Osteocyte (in vitro differentiated cells): Measurements from ENCODE around the gene UBAP1L. TPM values are rescaled to one million over a fixed set of nuclear protein-coding genes. Genes with fewer than 3 reads are reported as not detected.

Experiments
- DNase-seq: peaks from one replicate; pipeline ENCODE4 v3.0.0; 2021; ENCODE audit warnings: mixed read lengths; ENCODE audit not compliant: unreplicated experiment; ENCODE audit errors: extremely low spot score
- H3K27ac Mint-ChIP-seq: one replicate; pipeline ENCODE4 v1.8.0; 2021; ENCODE audit warnings: mild to moderate bottlenecking, mixed read lengths; ENCODE audit not compliant: unreplicated experiment
- H3K27me3 Mint-ChIP-seq: one replicate; pipeline ENCODE4 v1.8.0; 2021; ENCODE audit warnings: mixed read lengths; ENCODE audit not compliant: unreplicated experiment
- H3K36me3 Mint-ChIP-seq: one replicate; pipeline ENCODE4 v1.8.0; 2021; ENCODE audit warnings: mixed read lengths; ENCODE audit not compliant: unreplicated experiment
- H3K4me1 Mint-ChIP-seq: one replicate; pipeline ENCODE4 v1.8.0; 2021; ENCODE audit warnings: mixed read lengths; ENCODE audit not compliant: unreplicated experiment
- H3K4me3 Mint-ChIP-seq: one replicate; pipeline ENCODE4 v1.8.0; 2021; ENCODE audit warnings: mild to moderate bottlenecking, moderate library complexity, mixed read lengths; ENCODE audit not compliant: unreplicated experiment
- H3K9me3 Mint-ChIP-seq: one replicate; pipeline ENCODE4 v1.8.0; 2021; ENCODE audit warnings: mixed read lengths; ENCODE audit not compliant: unreplicated experiment
- total RNA-seq: library from RNA; stranded (reverse); gene quantifications from 2 replicates; pipeline ENCODE4 v1.2.1, GENCODE V29; 2021
- TF ChIP-seq, protein P1 (sequence below): fragments of 200-600 bp; sonication (generic); IDR thresholded peaks from 2 replicates; pipeline ENCODE4 v1.5.0; 2021; ENCODE audit warnings: antibody characterized with exemption, mild to moderate bottlenecking, moderate library complexity

UBAP1L gene
- total RNA-seq, 1 donor from 2014 or later: 5.4 TPM

DNA sequence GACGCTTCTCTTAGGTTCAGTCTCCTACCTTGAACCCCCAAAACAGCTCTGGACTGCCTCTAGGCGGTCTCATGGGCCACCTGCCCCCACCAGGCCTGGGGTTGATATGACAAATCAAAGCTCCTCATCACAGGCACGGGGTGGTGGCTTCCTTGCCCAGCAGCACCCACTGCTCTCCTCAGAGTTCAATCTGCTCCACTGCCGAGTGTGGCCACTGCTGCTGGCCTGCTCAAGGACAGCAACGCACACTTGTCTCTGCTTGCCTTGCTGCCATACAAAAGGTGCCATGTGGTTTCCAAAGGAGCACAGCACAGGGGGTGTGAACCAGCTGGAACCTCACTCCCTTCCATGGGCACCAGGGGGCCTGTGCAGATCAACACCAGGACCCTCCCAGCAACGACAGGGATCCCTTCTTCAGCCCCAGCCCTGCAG lies 28.3 kb downstream of the UBAP1L start:
- H3K4me1 Mint-ChIP-seq: peaks cover 35% of the 10 kb centered on the region
- H3K27me3 Mint-ChIP-seq: peaks cover 23% of the 10 kb centered on the region
- DNase-seq: no peak
- H3K9me3 Mint-ChIP-seq: no peaks in the 10 kb centered on the region
- no peak overlapping the region for H3K27ac Mint-ChIP-seq
- no peak overlapping the region for H3K4me3 Mint-ChIP-seq
- no peaks in the 10 kb centered on the region for H3K36me3 Mint-ChIP-seq
- TF ChIP-seq, protein P1, sequence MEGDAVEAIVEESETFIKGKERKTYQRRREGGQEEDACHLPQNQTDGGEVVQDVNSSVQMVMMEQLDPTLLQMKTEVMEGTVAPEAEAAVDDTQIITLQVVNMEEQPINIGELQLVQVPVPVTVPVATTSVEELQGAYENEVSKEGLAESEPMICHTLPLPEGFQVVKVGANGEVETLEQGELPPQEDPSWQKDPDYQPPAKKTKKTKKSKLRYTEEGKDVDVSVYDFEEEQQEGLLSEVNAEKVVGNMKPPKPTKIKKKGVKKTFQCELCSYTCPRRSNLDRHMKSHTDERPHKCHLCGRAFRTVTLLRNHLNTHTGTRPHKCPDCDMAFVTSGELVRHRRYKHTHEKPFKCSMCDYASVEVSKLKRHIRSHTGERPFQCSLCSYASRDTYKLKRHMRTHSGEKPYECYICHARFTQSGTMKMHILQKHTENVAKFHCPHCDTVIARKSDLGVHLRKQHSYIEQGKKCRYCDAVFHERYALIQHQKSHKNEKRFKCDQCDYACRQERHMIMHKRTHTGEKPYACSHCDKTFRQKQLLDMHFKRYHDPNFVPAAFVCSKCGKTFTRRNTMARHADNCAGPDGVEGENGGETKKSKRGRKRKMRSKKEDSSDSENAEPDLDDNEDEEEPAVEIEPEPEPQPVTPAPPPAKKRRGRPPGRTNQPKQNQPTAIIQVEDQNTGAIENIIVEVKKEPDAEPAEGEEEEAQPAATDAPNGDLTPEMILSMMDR: no peak

DNA sequence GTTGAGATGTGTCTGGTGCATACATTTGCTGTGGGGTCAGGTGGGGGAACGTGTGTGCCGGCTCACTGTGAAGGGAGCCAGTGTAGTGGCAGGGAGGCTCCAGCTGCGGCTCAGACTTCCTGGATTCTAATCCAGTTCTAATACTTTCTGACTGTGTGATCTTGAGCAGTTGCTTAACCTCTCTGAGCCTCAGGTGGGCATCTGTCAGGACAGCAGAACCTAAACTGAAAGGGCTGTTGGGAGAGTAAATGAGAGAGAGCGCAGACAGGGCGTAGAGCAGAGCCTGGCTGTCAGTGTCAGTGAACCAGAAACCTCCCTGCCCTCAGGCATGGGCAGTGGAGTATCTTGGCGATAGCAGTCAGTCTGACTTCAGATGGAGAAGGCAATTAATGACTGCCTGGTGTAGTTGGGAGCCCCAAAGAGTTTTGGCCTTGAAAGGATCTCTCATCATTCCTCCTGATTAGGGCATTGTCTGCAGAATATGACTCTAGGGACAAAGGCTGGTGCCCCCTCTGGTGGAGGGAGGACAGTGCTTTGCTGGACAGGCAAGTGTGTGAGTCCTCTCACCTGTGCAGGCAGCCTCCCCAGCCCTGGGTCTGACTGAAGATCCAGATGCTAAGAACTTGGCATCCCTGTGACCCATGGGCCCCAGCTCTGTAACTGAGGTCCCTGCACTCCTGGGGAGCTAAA lies 28.9 kb downstream of the UBAP1L start:
- TF ChIP-seq, protein P1: peak; percentile 50
- DNase-seq: no peak
- peaks cover 24% of the 10 kb centered on the region for H3K27me3 Mint-ChIP-seq
- H3K9me3 Mint-ChIP-seq: no peaks in the 10 kb centered on the region
- peaks cover 35% of the 10 kb centered on the region for H3K4me1 Mint-ChIP-seq
- H3K4me3 Mint-ChIP-seq: no peak overlapping the region
- no peaks in the 10 kb centered on the region for H3K36me3 Mint-ChIP-seq
- no peak overlapping the region for H3K27ac Mint-ChIP-seq

DNA sequence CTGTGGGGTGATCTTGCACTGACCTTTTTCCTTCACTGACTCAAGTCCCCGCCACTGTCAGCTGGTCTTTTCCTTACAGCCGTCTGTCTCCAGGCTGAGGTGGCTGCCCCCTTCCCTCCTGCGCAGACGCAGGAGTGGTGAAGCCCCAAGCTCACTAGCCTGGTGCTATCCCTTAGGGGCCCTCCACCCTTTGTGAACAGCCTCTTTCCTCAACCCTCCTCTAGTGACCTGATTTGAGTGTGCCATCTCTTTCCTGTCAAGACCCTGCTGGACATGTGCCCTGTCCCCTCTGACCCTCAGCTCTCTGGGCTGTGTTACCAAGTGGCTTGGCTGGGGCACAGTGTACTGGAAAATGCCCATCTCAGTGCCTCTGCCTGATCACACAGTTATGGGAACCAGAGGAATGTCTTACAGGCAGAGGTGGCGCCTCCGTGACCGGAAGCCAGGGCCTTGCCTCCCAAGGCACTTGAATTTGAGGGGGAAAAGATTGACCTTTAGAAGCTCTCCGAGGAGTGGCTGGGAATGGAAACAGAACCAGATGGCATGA lies 29.7 kb downstream of the UBAP1L start:
- H3K9me3 Mint-ChIP-seq: no peaks in the 10 kb centered on the region
- peaks cover 35% of the 10 kb centered on the region for H3K4me1 Mint-ChIP-seq
- DNase-seq: no peak
- H3K36me3 Mint-ChIP-seq: no peaks in the 10 kb centered on the region
- H3K4me3 Mint-ChIP-seq: no peak overlapping the region
- TF ChIP-seq, protein P1: no peak
- no peak overlapping the region for H3K27ac Mint-ChIP-seq
- peaks cover 31% of the 10 kb centered on the region for H3K27me3 Mint-ChIP-seq

DNA sequence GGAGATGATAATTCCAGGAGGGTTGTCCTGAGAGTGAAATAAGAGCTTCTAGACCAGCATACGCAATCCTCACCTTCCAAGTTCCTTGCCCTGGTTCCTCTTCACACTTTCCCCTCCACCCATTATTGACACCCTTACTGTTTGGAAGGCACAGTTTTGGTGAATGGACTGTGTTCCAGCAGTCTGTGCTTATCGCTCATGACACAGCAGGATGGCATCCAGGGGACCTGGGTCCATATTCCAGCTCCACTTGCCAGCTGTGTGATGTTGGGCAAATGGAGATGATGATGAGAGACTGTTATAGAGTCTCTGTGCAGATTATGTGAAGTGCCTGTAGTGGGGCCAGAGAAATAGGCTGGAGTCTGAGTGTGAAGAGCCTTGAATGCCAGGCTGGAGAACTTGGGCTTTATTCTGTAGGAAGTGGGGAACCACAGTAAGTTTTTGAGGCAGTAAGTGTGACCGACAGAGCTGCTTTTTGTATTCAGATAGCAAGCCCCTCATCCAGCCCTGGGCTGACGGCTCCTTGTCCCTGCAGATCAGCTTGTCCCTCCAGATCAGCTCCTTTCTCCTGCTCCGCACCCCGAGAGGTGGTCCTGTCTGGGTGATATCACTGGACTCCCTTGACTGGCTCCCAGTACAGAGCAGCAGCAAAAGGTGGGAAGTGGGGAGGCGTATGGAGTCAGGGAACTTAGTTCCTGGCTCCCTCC lies 30.3 kb downstream of the UBAP1L start:
- H3K4me1 Mint-ChIP-seq: peaks cover 35% of the 10 kb centered on the region
- H3K36me3 Mint-ChIP-seq: no peaks in the 10 kb centered on the region
- H3K27me3 Mint-ChIP-seq: peaks cover 31% of the 10 kb centered on the region
- no peak for DNase-seq
- no peak overlapping the region for H3K27ac Mint-ChIP-seq
- no peaks in the 10 kb centered on the region for H3K9me3 Mint-ChIP-seq
- no peak overlapping the region for H3K4me3 Mint-ChIP-seq
- TF ChIP-seq, protein P1: no peak

GRCh38 chr15:65083262-65083701 lies 31.7 kb downstream of the UBAP1L start:
- TF ChIP-seq, protein P1: peak; percentile 62
- Mint-ChIP-seq H3K27me3 (peaks cover 34% of the 10 kb centered on the region), H3K4me3 (no peak overlapping the region), H3K27ac (no peak overlapping the region), H3K36me3 (no peaks in the 10 kb centered on the region), H3K4me1 (peaks cover 33% of the 10 kb centered on the region), H3K9me3 (no peaks in the 10 kb centered on the region)
- DNase-seq: no peak
